ENCODE data around the gene SVOPL.

The SVOPL gene

GRCh38 chr7:138559448-138559847, 141.7 kb downstream of the SVOPL start:
- DNase-seq (ENCODE audit: insufficient read length, low spot score) (no peak), FAIRE-seq (no peak)
- TF ChIP-seq POLR2A (IDR thresholded peaks at IDR 0.05; ENCODE audit: low read depth, low read length), result no peak

DNA sequence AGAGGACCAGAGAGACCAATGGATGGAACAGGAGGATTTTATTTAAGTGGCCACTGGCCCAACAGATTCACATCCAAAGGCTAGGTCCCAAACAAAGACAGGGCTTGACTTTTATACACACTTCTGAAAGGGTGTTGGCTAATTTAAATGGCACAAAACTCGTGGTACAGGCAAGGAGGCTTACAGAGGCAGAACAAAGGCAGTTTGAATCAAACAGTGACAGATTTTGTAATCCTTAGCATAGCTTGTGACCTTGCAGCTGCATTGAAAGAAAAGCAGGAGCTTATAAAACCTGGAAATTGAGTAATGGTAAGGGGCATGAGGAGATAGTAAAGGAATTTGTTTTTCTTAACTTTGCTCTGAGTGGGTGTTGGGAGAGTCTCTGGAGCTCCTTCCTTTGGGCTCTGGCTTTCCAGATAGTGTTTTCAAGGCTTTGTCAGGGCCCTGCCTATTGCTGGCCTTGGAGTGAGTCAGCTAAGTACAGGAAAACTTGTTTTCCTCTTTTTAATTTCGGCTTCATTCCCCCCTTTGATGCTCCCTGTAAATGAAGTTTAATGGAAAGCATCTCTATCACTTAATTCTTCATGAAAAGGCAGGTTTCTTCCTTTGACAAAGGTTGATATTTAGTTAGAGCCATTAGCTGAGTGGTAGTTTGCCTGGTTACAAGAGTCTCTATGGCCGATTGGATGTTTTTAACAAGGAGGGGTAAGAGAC, 144.2 kb downstream of the SVOPL start:
- TF ChIP-seq POLR2A (IDR thresholded peaks at IDR 0.05; ENCODE audit: low read depth, low read length), result no peak
- no peak for FAIRE-seq
- DNase-seq (ENCODE audit: insufficient read length, low spot score), result no peak

- FAIRE-seq (no peak), DNase-seq (ENCODE audit: insufficient read length, low spot score) (no peak)
Observed at GRCh38 chr7:138555684-138556083, 145.5 kb downstream of the SVOPL start.

DNA sequence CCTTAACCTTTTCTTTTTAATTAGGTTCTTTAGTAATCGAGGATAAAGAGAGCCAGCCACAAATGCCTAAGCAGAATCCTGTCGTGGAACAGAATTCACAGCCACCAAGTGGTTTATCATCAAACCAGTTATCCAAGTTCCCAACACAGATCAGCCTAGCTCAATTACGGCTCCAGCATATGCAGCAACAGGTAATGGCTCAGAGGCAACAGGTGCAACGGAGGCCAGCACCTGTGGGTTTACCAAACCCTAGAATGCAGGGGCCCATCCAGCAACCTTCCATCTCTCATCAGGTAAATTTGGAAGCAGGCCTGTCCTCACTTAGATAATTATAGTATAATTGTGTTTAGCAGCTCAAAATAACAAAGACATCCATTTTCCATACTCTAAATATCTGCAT, 146.5 kb downstream of the SVOPL start:
- TF ChIP-seq POLR2A (IDR thresholded peaks at IDR 0.05; ENCODE audit: low read depth, low read length), result no peak
- DNase-seq (ENCODE audit: insufficient read length, low spot score), result no peak
- FAIRE-seq, result no peak

More at GRCh38 chr7:138555684-138556083, 145.5 kb downstream of the SVOPL start:
- TF ChIP-seq POLR2A (IDR thresholded peaks at IDR 0.05; ENCODE audit: low read depth, low read length), result no peak

- DNase-seq (ENCODE audit: insufficient read length, low spot score) (no peak), FAIRE-seq (no peak)
- TF ChIP-seq POLR2A (IDR thresholded peaks at IDR 0.05; ENCODE audit: low read depth, low read length), result no peak
Observed at GRCh38 chr7:138553805-138554204, 147.4 kb downstream of the SVOPL start.

DNA sequence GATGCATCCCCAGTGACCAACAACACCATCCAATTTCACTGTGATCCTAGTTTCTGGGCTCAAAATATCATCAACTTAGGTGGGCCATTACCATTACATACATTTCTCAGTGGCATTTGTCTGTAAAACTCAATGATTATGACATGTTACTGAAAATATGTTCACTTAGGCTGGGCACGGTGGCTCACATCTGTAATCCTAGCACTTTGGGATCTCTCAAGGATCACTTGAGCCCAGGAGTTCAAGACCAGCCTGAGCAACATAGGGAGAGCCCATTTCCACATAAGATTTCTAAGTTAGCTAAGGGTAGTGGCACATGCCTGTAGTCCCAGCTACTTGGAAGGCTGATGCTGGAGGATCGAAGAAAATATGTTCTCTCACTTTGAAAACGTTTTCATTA, 150.1 kb downstream of the SVOPL start:
- DNase-seq (ENCODE audit: insufficient read length, low spot score) (no peak), FAIRE-seq (no peak)
- TF ChIP-seq POLR2A (IDR thresholded peaks at IDR 0.05; ENCODE audit: low read depth, low read length), result no peak

GRCh38 chr7:138550337-138550736, 150.8 kb downstream of the SVOPL start:
- DNase-seq (ENCODE audit: insufficient read length, low spot score) (no peak), FAIRE-seq (no peak)
- TF ChIP-seq POLR2A (IDR thresholded peaks at IDR 0.05; ENCODE audit: low read depth, low read length), result no peak

GRCh38 chr7:138549082-138549481, 152.1 kb downstream of the SVOPL start:
- DNase-seq (ENCODE audit: insufficient read length, low spot score), result no peak
- FAIRE-seq, result no peak
- TF ChIP-seq POLR2A (IDR thresholded peaks at IDR 0.05; ENCODE audit: low read depth, low read length), result no peak

GRCh38 chr7:138546829-138547228, 154.3 kb downstream of the SVOPL start:
- no peak for FAIRE-seq

DNA sequence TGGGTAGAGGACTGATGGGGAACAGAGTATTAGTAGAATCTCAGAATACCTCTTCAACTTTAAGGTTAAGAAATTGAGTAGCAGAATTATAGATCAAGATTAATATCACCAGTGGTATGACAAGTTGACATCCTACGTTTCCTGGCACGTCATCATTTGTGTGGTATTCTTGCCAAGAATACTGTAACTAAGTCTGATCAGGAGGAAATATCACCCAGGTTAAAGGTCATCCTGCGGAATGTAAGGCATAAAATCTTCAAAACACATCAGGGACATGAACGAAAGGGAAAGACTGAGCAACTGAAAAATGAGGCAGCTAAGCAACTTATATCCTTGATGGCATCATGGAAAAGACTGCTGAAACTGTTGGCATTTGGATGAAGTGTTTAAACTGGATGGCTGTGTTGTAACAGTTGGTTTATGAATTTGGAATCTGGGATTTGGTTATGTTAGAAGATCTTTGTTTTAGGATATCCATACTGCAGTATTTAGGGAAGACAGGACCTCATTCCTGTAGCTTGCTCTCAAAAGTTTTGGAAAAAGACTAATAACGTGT, 155.0 kb downstream of the SVOPL start:
- FAIRE-seq, result peak; percentile 11
- no peak for TF ChIP-seq POLR2A (IDR thresholded peaks at IDR 0.05; ENCODE audit: low read depth, low read length)
- no peak for DNase-seq (ENCODE audit: insufficient read length, low spot score)

More at GRCh38 chr7:138546829-138547228, 154.3 kb downstream of the SVOPL start:
- no peak for DNase-seq (ENCODE audit: insufficient read length, low spot score)
- no peak for TF ChIP-seq POLR2A (IDR thresholded peaks at IDR 0.05; ENCODE audit: low read depth, low read length)

DNA sequence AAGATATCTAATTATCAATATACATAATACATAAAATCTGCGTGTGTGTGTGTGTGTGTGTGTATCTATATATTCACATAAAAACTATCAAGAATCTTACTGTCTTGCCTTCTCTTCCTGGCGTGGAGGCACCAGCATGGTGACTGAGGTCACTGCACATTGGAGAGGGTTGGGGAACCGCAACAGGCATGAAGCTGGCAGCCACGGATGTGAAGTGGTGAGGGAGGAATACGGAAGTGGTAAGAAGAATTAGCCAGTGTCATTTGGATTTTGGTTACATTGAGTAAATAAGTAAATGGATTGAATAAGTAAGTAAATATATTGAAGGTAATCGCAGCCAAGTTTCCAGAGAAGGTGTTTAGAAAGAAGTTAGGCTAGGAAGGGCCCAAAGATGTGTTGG, 156.0 kb downstream of the SVOPL start:
- DNase-seq (ENCODE audit: insufficient read length, low spot score), result no peak
- TF ChIP-seq POLR2A (IDR thresholded peaks at IDR 0.05; ENCODE audit: low read depth, low read length), result no peak
- no peak for FAIRE-seq

Measured in H54 (cell line).